NCI-H2196 treated with DMSO at 0.1 percent for 48 hours (cell line): Measurements from ENCODE around the gene PISD.

Experiments
- DNase-seq: peaks from one replicate; lab custom pipeline; 2025; ENCODE audit not compliant: unreplicated experiment; lab: John Stamatoyannopoulos, UW

The PISD gene

GRCh38 chr22:31626427-31627150 is 35.4 kb downstream of the PISD start:
- no peak for DNase-seq

DNA sequence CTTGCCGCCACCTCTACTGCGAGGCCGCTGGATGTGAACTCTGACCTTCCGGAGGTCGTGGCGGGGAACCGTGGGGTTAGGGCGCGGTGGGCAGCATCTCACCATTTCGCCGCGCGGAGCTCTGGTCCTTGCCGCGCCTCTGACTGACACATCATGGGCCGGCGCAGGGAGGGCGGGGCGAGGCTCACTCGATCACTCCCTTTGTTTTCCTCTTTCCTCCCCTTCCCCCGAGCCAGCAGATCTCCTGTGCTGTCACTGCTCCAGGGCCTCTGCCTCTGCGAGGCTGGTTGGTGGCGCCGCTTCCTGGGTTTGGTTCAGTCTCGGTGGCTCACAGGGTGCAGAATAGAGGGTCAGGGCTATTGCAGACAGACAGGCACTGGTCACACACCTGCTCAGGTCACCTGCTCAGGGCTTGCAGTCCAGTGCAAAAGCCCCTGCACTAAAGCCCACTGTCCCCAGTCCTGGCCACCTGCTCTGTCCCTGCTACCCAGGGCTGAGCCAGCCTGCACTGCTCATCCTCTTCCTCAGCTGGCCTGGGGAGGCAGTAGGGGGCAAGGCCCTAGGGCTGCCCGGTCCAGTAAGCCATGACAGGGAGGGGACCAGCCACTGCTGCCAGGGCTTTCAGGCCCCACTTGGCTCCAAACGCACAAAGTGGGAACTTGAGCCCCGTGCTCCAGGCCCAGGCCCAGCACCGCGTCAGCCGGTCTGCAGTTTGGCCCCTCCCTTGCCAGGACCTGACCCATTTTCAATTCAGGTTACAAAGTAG is 36.2 kb downstream of the PISD start:
- no peak for DNase-seq

DNA sequence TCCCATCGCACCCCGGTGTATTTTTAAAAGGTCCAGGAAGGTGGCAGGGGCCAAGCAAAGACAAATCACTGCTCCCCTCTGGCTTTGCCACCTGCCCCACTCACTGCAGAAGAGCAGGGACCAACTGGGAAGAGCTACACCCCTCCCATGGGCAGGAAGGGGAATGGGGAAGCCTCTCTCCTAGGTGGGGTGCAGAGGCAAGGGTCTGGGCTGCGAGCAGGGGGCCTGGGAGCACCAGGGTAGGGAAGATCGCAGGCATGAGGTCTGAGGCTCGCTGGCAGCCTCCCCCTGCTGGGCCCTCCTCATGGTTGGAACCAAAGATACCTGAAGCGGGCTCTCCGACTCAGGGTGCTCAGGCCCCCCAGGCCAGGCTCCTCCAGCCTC is 36.8 kb downstream of the PISD start:
- DNase-seq: no peak

DNA sequence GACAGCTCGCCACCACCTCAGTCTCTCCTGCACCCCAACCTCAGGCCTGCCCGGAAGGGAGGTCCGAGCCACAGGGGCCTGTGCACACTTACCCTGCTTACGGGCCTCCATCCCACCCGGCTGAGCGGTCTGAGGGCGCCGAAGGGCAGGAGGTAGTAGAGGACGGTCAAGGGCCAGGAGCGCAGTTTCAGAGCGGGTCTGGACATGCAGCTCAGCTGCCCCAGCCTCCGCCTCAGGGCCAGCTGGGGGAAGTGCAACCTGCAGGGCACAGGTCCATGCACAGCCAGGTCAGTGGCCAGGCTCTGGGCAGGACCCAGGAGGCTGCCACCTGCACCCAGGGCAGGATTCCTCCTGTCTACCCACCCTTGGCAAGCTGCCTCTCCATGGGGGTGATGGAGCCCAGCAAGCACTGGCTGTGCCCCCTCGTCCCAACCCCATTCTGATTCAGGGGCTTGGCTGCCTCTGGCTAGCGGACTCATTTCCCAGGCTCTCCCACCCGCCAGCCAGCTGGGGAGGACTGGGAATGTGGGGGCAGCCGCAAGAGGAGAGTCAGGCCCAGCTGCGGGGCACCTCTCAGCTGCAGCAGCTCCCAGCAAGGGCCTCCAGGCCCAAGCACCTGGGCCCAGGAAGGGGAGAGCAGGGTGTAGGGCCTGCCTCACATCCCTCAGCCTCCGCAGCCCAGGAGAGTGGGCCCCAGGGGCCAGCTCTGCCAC is 38.3 kb downstream of the PISD start:
- DNase-seq: no peak

DNA sequence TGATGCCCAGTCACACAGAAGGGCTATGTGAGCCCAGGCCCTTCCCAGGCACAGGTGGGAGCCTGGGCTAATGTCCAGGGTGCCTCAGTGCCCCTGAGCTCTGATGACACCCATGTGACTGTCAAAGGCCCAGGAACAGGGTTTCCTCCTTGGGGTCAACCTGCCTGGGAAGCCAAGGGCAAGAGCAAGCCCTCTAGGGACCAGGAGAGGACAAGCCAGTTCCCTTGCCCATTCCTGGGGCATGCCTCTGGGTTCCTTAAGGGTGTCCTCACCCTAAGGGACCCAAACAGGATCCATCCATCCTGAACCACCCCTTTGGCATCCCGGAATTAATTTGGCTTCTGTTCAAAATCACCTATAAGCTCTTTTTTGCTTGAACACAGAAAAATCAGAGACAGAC is 39.0 kb downstream of the PISD start:
- DNase-seq: no peak

DNA sequence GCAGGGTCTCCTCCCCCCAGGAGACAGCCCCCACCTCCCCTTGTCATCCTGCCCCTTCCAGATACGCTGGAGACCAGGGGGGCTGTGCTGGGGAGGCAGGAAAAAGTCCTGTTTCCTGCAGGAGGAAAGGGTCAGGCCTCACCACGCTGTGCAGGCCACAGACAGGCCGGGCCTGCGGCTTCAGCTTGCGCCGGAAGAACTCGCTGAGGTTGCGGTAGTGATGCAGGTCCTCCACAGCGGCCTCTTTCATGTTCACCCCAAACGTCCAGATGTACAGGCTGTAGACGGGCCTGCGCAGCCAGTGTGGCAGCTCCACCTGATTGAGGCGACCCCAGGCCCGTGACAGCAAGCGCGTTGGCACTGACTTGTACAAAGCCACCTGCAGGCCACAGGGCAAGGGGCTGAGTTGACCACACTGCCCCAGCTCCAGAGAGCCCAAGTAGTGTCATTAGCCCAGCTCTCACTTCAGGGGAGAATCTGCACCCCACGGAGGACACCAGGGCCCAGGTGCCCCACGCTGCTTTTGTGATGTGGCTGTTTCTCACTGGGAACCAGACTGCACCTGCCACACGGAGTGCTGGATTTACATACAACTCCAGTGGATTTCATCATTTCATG is 40.4 kb downstream of the PISD start:
- no peak for DNase-seq

- DNase-seq: no peak
These were observed 41.1 kb downstream of the PISD start for GRCh38 chr22:31620756-31621480.

- no peak for DNase-seq
These were observed 42.3 kb downstream of the PISD start for GRCh38 chr22:31619611-31620300.

- no peak for DNase-seq
These were observed 43.4 kb downstream of the PISD start for GRCh38 chr22:31618471-31619176.

DNA sequence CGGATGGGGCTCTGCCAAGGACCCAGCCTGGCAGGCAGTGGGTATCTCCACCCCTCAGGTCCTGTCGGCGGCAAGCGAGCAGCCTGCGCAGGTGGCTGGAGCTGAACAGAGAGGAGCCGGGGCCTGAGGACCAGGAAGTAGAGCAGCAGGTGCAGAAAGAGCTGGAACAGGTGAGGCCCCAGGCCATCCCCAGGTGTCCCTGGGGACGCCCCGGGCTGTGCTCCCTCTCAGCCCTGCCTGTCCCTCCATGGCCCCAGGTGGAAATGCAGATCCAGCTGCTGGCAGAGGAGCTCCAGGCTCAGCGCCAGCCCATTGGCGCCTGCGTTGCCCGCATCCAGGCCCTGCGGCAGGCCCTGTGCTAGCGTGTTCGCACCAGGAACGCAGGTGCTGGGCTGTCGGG is 44.0 kb downstream of the PISD start:
- DNase-seq: peak; percentile 65

GRCh38 chr22:31616315-31616980 is 45.6 kb downstream of the PISD start:
- no peak for DNase-seq

DNA sequence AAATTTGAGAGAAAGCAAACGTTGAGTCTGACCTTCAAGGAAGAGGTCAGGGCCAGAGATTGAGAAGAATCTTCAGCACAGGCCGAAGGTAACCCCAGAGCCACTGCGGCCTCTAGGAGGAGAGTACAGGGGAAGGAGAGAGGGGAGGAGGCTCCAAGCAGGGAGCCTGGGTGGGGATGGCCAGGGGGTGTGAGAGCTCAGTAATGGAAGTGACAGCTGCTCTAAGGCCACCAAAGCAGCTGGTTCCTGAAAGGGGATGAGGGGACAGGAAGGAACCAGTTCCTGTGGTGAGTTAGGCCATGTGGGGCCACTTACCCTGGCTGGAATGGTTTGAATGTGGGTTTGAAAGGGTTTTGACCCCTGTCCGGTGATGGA is 46.1 kb downstream of the PISD start:
- no peak for DNase-seq

DNA sequence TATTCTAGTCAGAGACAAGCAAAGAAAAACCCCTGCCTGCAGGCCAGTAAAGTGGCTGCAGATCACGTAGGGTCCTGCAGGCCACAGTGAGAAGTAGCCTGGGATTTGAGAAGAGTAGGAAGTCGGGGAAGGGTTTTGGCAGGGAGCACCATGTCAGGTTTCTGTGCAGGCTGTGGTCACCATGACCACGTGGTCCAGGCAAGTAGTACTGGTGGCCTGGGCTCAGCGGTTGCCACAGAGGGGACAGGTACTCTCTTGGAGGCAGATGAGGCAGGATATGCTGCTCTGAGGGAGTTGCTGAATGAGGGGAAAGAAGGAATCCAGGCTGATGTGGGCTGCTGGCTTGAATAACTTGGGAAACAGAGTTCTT is 46.5 kb downstream of the PISD start:
- no peak for DNase-seq

DNA sequence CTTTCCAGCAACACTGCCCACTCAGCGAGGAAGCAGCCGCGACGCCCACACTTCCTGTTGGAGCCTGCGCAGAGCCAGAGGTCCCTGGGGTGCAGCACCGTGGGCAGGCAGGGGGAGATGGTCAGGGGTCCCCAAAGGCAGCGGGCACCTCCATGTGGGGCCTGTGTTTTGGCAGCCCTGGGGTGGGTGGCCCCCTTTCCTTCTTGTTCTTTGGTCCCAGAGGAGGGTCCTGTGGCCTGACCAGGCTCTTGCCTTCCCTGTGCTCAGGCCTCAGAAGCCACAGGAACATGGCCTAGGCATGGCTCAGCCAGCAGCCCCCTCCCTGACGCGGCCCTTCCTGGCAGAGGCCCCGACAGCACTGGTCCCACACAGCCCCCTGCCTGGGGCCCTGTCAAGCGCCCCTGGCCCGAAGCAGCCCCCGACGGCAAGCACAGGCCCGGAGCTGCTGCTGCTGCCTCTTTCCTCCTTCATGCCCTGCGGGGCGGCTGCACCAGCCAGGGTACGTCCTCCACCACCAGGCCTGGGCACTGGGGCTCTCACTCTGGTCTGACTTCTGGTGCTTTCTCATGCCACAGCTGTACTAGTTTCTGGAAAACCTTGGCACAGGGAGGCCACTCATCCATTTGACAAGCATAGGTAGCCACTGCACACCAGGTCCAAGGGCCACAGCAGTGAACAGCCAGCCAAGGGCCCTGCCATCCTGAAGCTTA is 47.1 kb downstream of the PISD start:
- no peak for DNase-seq

- DNase-seq: no peak
These were observed 48.1 kb downstream of the PISD start for GRCh38 chr22:31613904-31614296.

DNA sequence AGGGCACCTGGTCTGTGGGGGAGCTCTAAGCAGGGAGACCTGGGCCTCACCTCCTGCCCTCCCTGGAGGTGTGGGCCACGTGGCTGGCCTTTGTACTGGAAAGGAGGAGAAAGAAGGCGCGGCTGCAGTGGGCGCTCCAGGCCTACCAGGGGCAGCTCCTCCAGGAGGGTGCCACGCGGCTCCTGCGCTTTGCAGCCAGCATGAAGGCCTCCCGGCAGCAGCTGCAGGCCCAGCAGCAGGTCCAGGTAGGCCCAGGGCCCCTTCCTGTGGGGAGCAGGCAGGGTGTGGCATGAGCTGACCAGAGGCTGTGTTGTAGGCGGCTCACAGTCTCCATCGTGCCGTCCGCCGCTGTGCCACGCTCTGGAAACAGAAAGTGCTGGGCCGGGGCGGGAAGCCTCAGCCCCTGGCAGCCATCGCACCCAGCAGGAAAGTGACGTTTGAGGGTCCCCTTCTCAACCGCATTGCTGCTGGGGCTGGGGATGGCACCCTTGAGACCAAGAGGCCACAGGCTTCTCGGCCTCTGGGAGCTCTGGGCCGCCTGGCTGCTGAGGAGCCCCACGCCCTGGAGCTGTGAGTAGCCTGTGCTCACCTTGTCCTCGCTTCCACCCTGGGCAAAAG is 48.6 kb downstream of the PISD start:
- no peak for DNase-seq

DNA sequence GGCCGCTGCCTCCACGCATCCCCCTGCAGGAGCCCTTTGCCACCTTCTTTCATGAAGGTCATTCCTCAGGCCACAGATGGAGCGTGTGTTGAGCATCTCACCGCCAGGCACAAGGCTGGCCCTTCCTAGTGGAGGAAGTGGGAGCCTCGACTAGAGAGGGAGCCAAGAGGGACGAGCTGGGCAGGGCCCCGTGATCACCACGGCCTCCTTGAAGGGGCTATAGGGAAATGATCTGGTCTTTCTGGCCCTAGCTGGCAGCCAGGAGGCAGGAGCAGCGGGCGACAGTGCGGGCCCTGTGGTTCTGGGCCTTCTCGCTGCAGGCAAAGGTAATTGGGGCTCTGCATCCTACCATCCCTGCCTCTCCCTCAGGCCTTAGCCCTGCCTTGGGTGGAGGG is 49.1 kb downstream of the PISD start:
- no peak for DNase-seq

DNA sequence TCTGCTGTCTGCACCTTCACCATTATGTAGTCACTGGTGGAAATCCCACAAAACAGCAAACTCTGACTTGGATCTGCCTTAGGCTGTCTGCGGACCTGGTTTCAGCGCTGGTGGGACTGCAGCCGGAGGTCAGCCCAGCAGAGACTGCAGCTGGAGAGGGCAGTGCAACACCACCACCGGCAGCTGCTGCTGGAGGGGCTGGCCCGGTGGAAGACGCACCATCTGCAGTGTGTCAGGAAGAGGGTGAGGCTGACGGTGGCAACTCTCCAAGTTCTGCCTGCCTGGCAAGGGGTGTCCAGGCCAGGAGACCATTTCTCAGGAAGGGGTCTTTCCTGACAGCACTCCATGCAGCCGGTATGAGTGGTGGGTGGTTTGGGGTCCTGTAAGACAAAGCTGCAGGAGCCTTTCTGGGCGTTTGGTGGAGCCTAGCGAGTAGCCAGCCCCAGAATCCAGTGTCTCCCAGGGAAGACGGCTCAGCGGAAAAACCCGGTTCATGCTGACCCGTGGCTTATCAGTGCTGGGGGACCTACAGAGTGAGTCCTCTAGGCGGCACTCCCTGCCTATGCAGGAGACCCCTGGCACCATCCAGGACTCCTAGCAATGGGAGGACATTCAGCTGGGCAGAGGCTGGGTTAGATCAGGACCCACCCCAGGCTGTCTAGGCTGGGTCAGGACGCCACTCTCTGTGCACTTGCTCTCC is 50.8 kb downstream of the PISD start:
- no peak for DNase-seq
